HEK293 (cell line): ENCODE results near the gene CDCA3.

ENCODE experiments used
- HIC1 ChIP-seq: fragments of 450-650 bp; formaldehyde crosslinking; IDR thresholded peaks from 2 replicates; pipeline ENCODE4 v1.5.1; 2016; ENCODE audit warnings: missing biosample characterization, missing genetic modification characterization
- KLF16 ChIP-seq: fragments of 450-650 bp; formaldehyde crosslinking; IDR thresholded peaks from 2 replicates; pipeline ENCODE4 v1.5.1; 2017; ENCODE audit warnings: missing biosample characterization, missing genetic modification characterization
- KLF17 ChIP-seq: fragments of 450-650 bp; formaldehyde crosslinking; IDR thresholded peaks from 2 replicates; pipeline ENCODE4 v1.5.1; 2016; ENCODE audit warnings: missing biosample characterization, missing genetic modification characterization
- KLF7 ChIP-seq: fragments of 450-650 bp; formaldehyde crosslinking; IDR thresholded peaks from 2 replicates; pipeline ENCODE4 v1.5.1; 2016; ENCODE audit warnings: missing biosample characterization, missing genetic modification characterization, borderline replicate concordance
- MYNN ChIP-seq: fragments of 450-650 bp; formaldehyde crosslinking; IDR thresholded peaks from 2 replicates; pipeline ENCODE4 v1.5.1; 2016; ENCODE audit warnings: missing biosample characterization, missing genetic modification characterization, borderline replicate concordance
- MZF1 ChIP-seq: fragments of 450-650 bp; formaldehyde crosslinking; IDR thresholded peaks from 2 replicates; pipeline ENCODE4 v1.5.1; 2017; ENCODE audit warnings: missing biosample characterization, missing genetic modification characterization, borderline replicate concordance
- PRDM10 ChIP-seq: fragments of 450-650 bp; formaldehyde crosslinking; IDR thresholded peaks from 2 replicates; pipeline ENCODE4 v1.5.1; 2016; ENCODE audit warnings: missing biosample characterization, missing genetic modification characterization
- YY2 ChIP-seq: fragments of 450-650 bp; formaldehyde crosslinking; IDR thresholded peaks from 2 replicates; pipeline ENCODE4 v1.5.1; 2016; ENCODE audit warnings: missing biosample characterization, missing genetic modification characterization
- ZBTB21 ChIP-seq: fragments of 450-650 bp; formaldehyde crosslinking; IDR thresholded peaks from 2 replicates; pipeline ENCODE4 v1.5.1; 2017; ENCODE audit warnings: missing biosample characterization, missing genetic modification characterization
- ZBTB49 ChIP-seq: fragments of 450-650 bp; formaldehyde crosslinking; IDR thresholded peaks from 2 replicates; pipeline ENCODE4 v1.5.1; 2016; ENCODE audit warnings: missing biosample characterization, missing genetic modification characterization, low read depth
- ZEB2 ChIP-seq: fragments of 450-650 bp; formaldehyde crosslinking; IDR thresholded peaks from 2 replicates; pipeline ENCODE4 v1.5.1; 2016; ENCODE audit warnings: missing biosample characterization, missing genetic modification characterization
- ZFP69B ChIP-seq: fragments of 450-650 bp; formaldehyde crosslinking; IDR thresholded peaks from 2 replicates; pipeline ENCODE4 v1.5.1; 2016; ENCODE audit warnings: missing biosample characterization, missing genetic modification characterization
- ZNF133 ChIP-seq: fragments of 450-650 bp; formaldehyde crosslinking; IDR thresholded peaks from 2 replicates; pipeline ENCODE4 v1.5.1; 2016; ENCODE audit warnings: missing biosample characterization, missing genetic modification characterization
- ZNF19 ChIP-seq: fragments of 450-650 bp; formaldehyde crosslinking; IDR thresholded peaks from 2 replicates; pipeline ENCODE4; 2016; ENCODE audit warnings: missing biosample characterization, missing genetic modification characterization, low read depth
- ZNF211 ChIP-seq: fragments of 450-650 bp; formaldehyde crosslinking; IDR thresholded peaks from 2 replicates; pipeline ENCODE4 v1.5.1; 2016; ENCODE audit warnings: low read depth, missing biosample characterization, missing genetic modification characterization
- ZNF292 ChIP-seq: fragments of 450-650 bp; formaldehyde crosslinking; IDR thresholded peaks from 2 replicates; pipeline ENCODE4 v1.5.1; 2016; ENCODE audit warnings: low read depth, missing biosample characterization, missing genetic modification characterization, borderline replicate concordance
- ZNF335 ChIP-seq: fragments of 450-650 bp; formaldehyde crosslinking; conservative IDR thresholded peaks from 2 replicates; pipeline ENCODE4 v1.5.1; 2016; ENCODE audit warnings: missing biosample characterization, missing genetic modification characterization
- ZNF433 ChIP-seq: fragments of 450-650 bp; formaldehyde crosslinking; IDR thresholded peaks from 2 replicates; pipeline ENCODE4 v1.5.1; 2016; ENCODE audit warnings: missing biosample characterization, missing genetic modification characterization, low read depth
- ZNF473 ChIP-seq: fragments of 450-650 bp; formaldehyde crosslinking; IDR thresholded peaks from 2 replicates; pipeline ENCODE4 v1.5.1; 2017; ENCODE audit warnings: missing biosample characterization, missing genetic modification characterization
- ZNF571 ChIP-seq: fragments of 450-650 bp; formaldehyde crosslinking; IDR thresholded peaks from 2 replicates; pipeline ENCODE4 v1.5.0; 2017; ENCODE audit warnings: missing biosample characterization, missing genetic modification characterization
- ZNF580 ChIP-seq: fragments of 450-650 bp; formaldehyde crosslinking; IDR thresholded peaks from 2 replicates; pipeline ENCODE4 v1.5.1; 2016; ENCODE audit warnings: missing biosample characterization, missing genetic modification characterization
- ZNF645 ChIP-seq: fragments of 450-650 bp; formaldehyde crosslinking; IDR thresholded peaks from 2 replicates; pipeline ENCODE4; 2016; ENCODE audit warnings: missing biosample characterization, missing genetic modification characterization
- ZNF692 ChIP-seq: fragments of 450-650 bp; formaldehyde crosslinking; IDR thresholded peaks from 2 replicates; pipeline ENCODE4 v1.5.1; 2016; ENCODE audit warnings: missing biosample characterization, missing genetic modification characterization
- ZNF707 ChIP-seq: fragments of 450-650 bp; formaldehyde crosslinking; IDR thresholded peaks from 2 replicates; pipeline ENCODE4 v1.5.1; 2016; ENCODE audit warnings: missing biosample characterization, missing genetic modification characterization
- ZNF776 ChIP-seq: fragments of 450-650 bp; formaldehyde crosslinking; IDR thresholded peaks from 2 replicates; pipeline ENCODE4 v1.5.0; 2017; ENCODE audit warnings: missing biosample characterization, missing genetic modification characterization, borderline replicate concordance
- ZNF792 ChIP-seq: fragments of 450-650 bp; formaldehyde crosslinking; IDR thresholded peaks from 2 replicates; pipeline ENCODE4 v1.5.1; 2016; ENCODE audit warnings: missing biosample characterization, missing genetic modification characterization

CDCA3 gene

GRCh38 chr12:6828781-6829535 lies 22.1 kb downstream of the CDCA3 start (continued):
- TF ChIP-seq ZBTB21 (tag by site-specific recombination) (peak; percentile 43; the same call in 1 of the 2 replicates), ZNF692 (tag by site-specific recombination) (0 out of 2 replicates have a peak, but pooled peaks have one; percentile 59), ZNF335 (tag by site-specific recombination) (peak; percentile 99), ZNF707 (tag by site-specific recombination) (no peak), MYNN (tag by site-specific recombination) (no peak), ZFP69B (tag by site-specific recombination) (no peak; the same call in 1 of the 2 replicates), ZNF571 (tag by site-specific recombination) (no peak), YY2 (tag by site-specific recombination) (peak; percentile 71), PRDM10 (tag by site-specific recombination) (peak; percentile 59), ZNF133 (tag by site-specific recombination) (peak; percentile 58; the same call in 1 of the 2 replicates), HIC1 (tag by site-specific recombination) (no peak), KLF7 (0 out of 2 replicates have a peak, but pooled peaks have one; percentile 68), ZNF211 (tag by site-specific recombination) (no peak), ZNF776 (tag by site-specific recombination) (no peak), ZNF645 (0 out of 2 replicates have a peak, but pooled peaks have one; percentile 50), MZF1 (tag by site-specific recombination) (no peak), ZNF19 (tag by site-specific recombination) (no peak), ZEB2 (tag by site-specific recombination) (peak; percentile 90; the same call in 1 of the 2 replicates), ZNF473 (tag by site-specific recombination) (no peak), ZNF580 (peak; percentile 79; the same call in 1 of the 2 replicates), ZNF292 (no peak; the same call in 1 of the 2 replicates), KLF17 (peak; percentile 69; the same call in 1 of the 2 replicates), ZBTB49 (tag by site-specific recombination) (no peak), ZNF433 (tag by site-specific recombination) (no peak), KLF16 (tag by site-specific recombination) (peak; percentile 71; the same call in 1 of the 2 replicates), ZNF792 (peak; percentile 68; the same call in 1 of the 2 replicates)
